ENCODE results near the gene LYRM2. TPM values are rescaled to one million over a fixed set of nuclear protein-coding genes. Genes with fewer than 3 reads are reported as not detected.

Gene LYRM2
- total RNA-seq, 1 donor from 2014 or later: 53.0 TPM

- no peak for TF ChIP-seq CTCF (conservative IDR thresholded peaks at IDR 0.05)
- Mint-ChIP-seq H3K9me3 (peaks cover 11% of the 10 kb centered on the region), H3K4me3 (no peak overlapping the region), H3K4me1 (peaks cover 11% of the 10 kb centered on the region), H3K27me3 (ENCODE audit: low read depth) (peaks cover 15% of the 10 kb centered on the region), H3K36me3 (ENCODE audit: low read depth) (peaks cover 11% of the 10 kb centered on the region), H3K27ac (ENCODE audit: unreplicated experiment) (no peak overlapping the region)
- no peak for DNase-seq (ENCODE audit: low read depth, low spot score)
These were observed 83.5 kb downstream of the LYRM2 start for GRCh38 chr6:89555031-89555430.

- Mint-ChIP-seq H3K36me3 (ENCODE audit: low read depth) (peaks cover 9% of the 10 kb centered on the region), H3K4me3 (no peak overlapping the region), H3K9me3 (peaks cover 11% of the 10 kb centered on the region), H3K27ac (ENCODE audit: unreplicated experiment) (no peak overlapping the region), H3K27me3 (ENCODE audit: low read depth) (peaks cover 12% of the 10 kb centered on the region), H3K4me1 (peaks cover 11% of the 10 kb centered on the region)
- DNase-seq (ENCODE audit: low read depth, low spot score): no peak
- TF ChIP-seq CTCF (conservative IDR thresholded peaks at IDR 0.05): no peak
These were observed 84.4 kb downstream of the LYRM2 start for GRCh38 chr6:89554106-89554505.

GRCh38 chr6:89553431-89553830 is 85.1 kb downstream of the LYRM2 start:
- Mint-ChIP-seq H3K4me1 (peaks cover 11% of the 10 kb centered on the region), H3K27me3 (ENCODE audit: low read depth) (peaks cover 10% of the 10 kb centered on the region), H3K4me3 (no peak overlapping the region), H3K36me3 (ENCODE audit: low read depth) (peaks cover 8% of the 10 kb centered on the region), H3K9me3 (peaks cover 11% of the 10 kb centered on the region), H3K27ac (ENCODE audit: unreplicated experiment) (no peak overlapping the region)
- TF ChIP-seq CTCF (conservative IDR thresholded peaks at IDR 0.05): no peak
- no peak for DNase-seq (ENCODE audit: low read depth, low spot score)

- Mint-ChIP-seq H3K27ac (ENCODE audit: unreplicated experiment) (no peak overlapping the region), H3K4me3 (no peak overlapping the region), H3K9me3 (no peaks in the 10 kb centered on the region), H3K4me1 (no peaks in the 10 kb centered on the region), H3K36me3 (ENCODE audit: low read depth) (no peaks in the 10 kb centered on the region), H3K27me3 (ENCODE audit: low read depth) (no peaks in the 10 kb centered on the region)
- DNase-seq (ENCODE audit: low read depth, low spot score): no peak
- TF ChIP-seq CTCF (conservative IDR thresholded peaks at IDR 0.05): no peak
These were observed 91.3 kb downstream of the LYRM2 start for GRCh38 chr6:89547281-89547680.

GRCh38 chr6:89542866-89543265 is 95.7 kb downstream of the LYRM2 start:
- DNase-seq (ENCODE audit: low read depth, low spot score): no peak
- H3K4me3 Mint-ChIP-seq: no peak overlapping the region
- H3K36me3 Mint-ChIP-seq (ENCODE audit: low read depth): no peaks in the 10 kb centered on the region
- H3K27me3 Mint-ChIP-seq (ENCODE audit: low read depth): no peaks in the 10 kb centered on the region
- TF ChIP-seq CTCF (conservative IDR thresholded peaks at IDR 0.05): no peak
- no peaks in the 10 kb centered on the region for H3K4me1 Mint-ChIP-seq
- no peaks in the 10 kb centered on the region for H3K9me3 Mint-ChIP-seq
- H3K27ac Mint-ChIP-seq (ENCODE audit: unreplicated experiment): no peak overlapping the region
